GM23338 (cell line): Measurements from ENCODE around the gene POPDC2. TPM values are rescaled to one million over a fixed set of nuclear protein-coding genes. Genes with fewer than 3 reads are reported as not detected.

Experiments
- ATAC-seq: fragments of 200-7000 bp; cut with Tn5 transposase; 3 replicates; pipeline ENCODE4 v1.9.1; 2020
- DNase-seq: peaks from one replicate; pipeline ENCODE4 v3.0.0-alpha.2; 2015; ENCODE audit warnings: low spot score
- H2AFZ ChIP-seq: fragments of 200-600 bp; sonication (generic); 2 replicates; pipeline ENCODE4 v1.8.0; 2016; ENCODE audit warnings: antibody characterized with exemption, mild to moderate bottlenecking, moderate library complexity
- H3F3A ChIP-seq: fragments of 200-600 bp; sonication (generic); replicated peaks from 2 replicates; pipeline ENCODE4 v1.8.0; 2017; ENCODE audit warnings: antibody characterized with exemption, mixed run types, low read depth
- H3K27ac ChIP-seq: fragments of 200-600 bp; sonication (generic); 2 replicates; pipeline ENCODE4 v1.6.1; 2016; ENCODE audit warnings: low read depth
- H3K27me3 ChIP-seq: fragments of 200-600 bp; sonication (generic); 2 replicates; pipeline ENCODE4 v1.8.0; 2016; ENCODE audit warnings: mild to moderate bottlenecking, mixed run types, moderate library complexity; ENCODE audit not compliant: insufficient read depth
- H3K36me3 ChIP-seq: fragments of 200-600 bp; sonication (generic); 2 replicates; pipeline ENCODE4 v1.8.0; 2016; ENCODE audit warnings: mild to moderate bottlenecking; ENCODE audit not compliant: insufficient read depth
- H3K4me1 ChIP-seq: fragments of 200-600 bp; sonication (generic); 2 replicates; pipeline ENCODE4 v1.8.0; 2016; ENCODE audit warnings: mild to moderate bottlenecking, moderate library complexity; ENCODE audit not compliant: insufficient read depth
- H3K4me2 ChIP-seq: fragments of 200-600 bp; sonication (generic); 2 replicates; pipeline ENCODE4 v1.7.1; 2017; ENCODE audit warnings: mixed run types
- H3K4me3 ChIP-seq: fragments of 200-600 bp; sonication (generic); 2 replicates; pipeline ENCODE4 v1.6.1; 2016; ENCODE audit warnings: mixed run types
- H3K79me2 ChIP-seq: fragments of 200-600 bp; sonication (generic); replicated peaks from 2 replicates; pipeline ENCODE4 v1.8.0; 2017; ENCODE audit warnings: mild to moderate bottlenecking; ENCODE audit not compliant: insufficient read depth
- H3K9me2 ChIP-seq: fragments of 200-600 bp; sonication (generic); 2 replicates; pipeline ENCODE4 v1.8.0; 2017; ENCODE audit not compliant: insufficient read depth
- H4K20me1 ChIP-seq: fragments of 200-600 bp; sonication (generic); replicated peaks from 2 replicates; pipeline ENCODE4 v1.8.0; 2017; ENCODE audit warnings: mild to moderate bottlenecking; ENCODE audit not compliant: insufficient read depth
- H3K27ac Mint-ChIP-seq: 2 replicates; pipeline ENCODE4 v1.8.0; 2020; ENCODE audit warnings: inconsistent platforms, mild to moderate bottlenecking, moderate library complexity, mixed read lengths
- H3K27me3 Mint-ChIP-seq: 3 replicates; pipeline ENCODE4 v1.8.0; 2022; ENCODE audit warnings: low read depth, mild to moderate bottlenecking, moderate library complexity, mixed read lengths, inconsistent platforms; ENCODE audit not compliant: insufficient read depth, poor library complexity
- H3K36me3 Mint-ChIP-seq: 3 replicates; pipeline ENCODE4 v1.8.0; 2021; ENCODE audit warnings: low read depth, mild to moderate bottlenecking, inconsistent platforms, moderate library complexity, mixed read lengths
- H3K4me1 Mint-ChIP-seq: 3 replicates; pipeline ENCODE4 v1.8.0; 2020; ENCODE audit warnings: mild to moderate bottlenecking, inconsistent platforms, mixed read lengths
- H3K4me3 Mint-ChIP-seq: 3 replicates; pipeline ENCODE4 v1.8.0; 2021; ENCODE audit warnings: moderate library complexity, mild to moderate bottlenecking, inconsistent platforms, mixed read lengths
- H3K9me3 Mint-ChIP-seq: 3 replicates; pipeline ENCODE4 v1.8.0; 2020; ENCODE audit warnings: moderate library complexity, mild to moderate bottlenecking, inconsistent platforms, mixed read lengths
- CREB1 ChIP-seq: fragments of 250-450 bp; sonication (Bioruptor Pico); IDR thresholded peaks from 2 replicates; pipeline ENCODE4 v1.5.0; 2020; ENCODE audit warnings: low read depth, mild to moderate bottlenecking, moderate library complexity
- EZH2 ChIP-seq: fragments of 200-600 bp; sonication (generic); IDR thresholded peaks from one replicate; pipeline ENCODE4 v1.8.0; 2017; ENCODE audit warnings: antibody characterized with exemption, mild to moderate bottlenecking, low read depth; ENCODE audit not compliant: unreplicated experiment
- EZH2phosphoT487 ChIP-seq: fragments of 200-600 bp; sonication (generic); IDR thresholded peaks from one replicate; pipeline ENCODE4 v1.8.1; 2018; ENCODE audit warnings: antibody characterized with exemption; ENCODE audit not compliant: unreplicated experiment
- JUNB ChIP-seq: IDR thresholded peaks from one replicate; pipeline ENCODE4 v1.6.1; 2016; ENCODE audit warnings: antibody characterized with exemption; ENCODE audit not compliant: unreplicated experiment
- POLR2AphosphoS5 ChIP-seq: IDR thresholded peaks from 2 replicates; pipeline ENCODE4 v1.6.1; 2016; ENCODE audit warnings: antibody characterized with exemption, low read depth
- REST ChIP-seq: IDR thresholded peaks from one replicate; pipeline ENCODE4 v1.6.1; 2018; ENCODE audit warnings: antibody characterized with exemption; ENCODE audit not compliant: unreplicated experiment
- ZNF114 ChIP-seq: fragments of 250-450 bp; sonication (Bioruptor Pico); IDR thresholded peaks from 2 replicates; pipeline ENCODE4 v1.5.0; 2020; ENCODE audit warnings: mild to moderate bottlenecking, moderate library complexity
- ZNF331 ChIP-seq: fragments of 250-450 bp; sonication (Bioruptor Pico); IDR thresholded peaks from 2 replicates; pipeline ENCODE4 v1.5.0; 2020; ENCODE audit warnings: low read depth, mild to moderate bottlenecking, moderate library complexity
- ZNF462 ChIP-seq: fragments of 250-450 bp; sonication (Bioruptor Pico); IDR thresholded peaks from 2 replicates; pipeline ENCODE4 v1.5.0; 2020; ENCODE audit warnings: mild to moderate bottlenecking, moderate library complexity
- polyA plus RNA-seq: library from polyadenylated mRNA; unstranded; fragments of >200 nt; fragmentation: Nextera tagmentation; extraction: Ambion mirVana; gene quantifications from 2 replicates; pipeline ENCODE4 v1.2.1, GENCODE V29; 2016
- total RNA-seq: library from RNA; depleted of rRNA; stranded (reverse); fragments of >200 nt; shearing (Covaris generic); gene quantifications from 2 replicates; pipeline ENCODE4 v1.2.3, GENCODE V29; 2014
- TF ChIP-seq, protein P1 (sequence below): IDR thresholded peaks from 2 replicates; pipeline ENCODE4 v1.6.1; 2016; ENCODE audit warnings: antibody characterized with exemption

Gene POPDC2
- total and polyA plus RNA-seq, 2 experiments from 2014 or later: 0.36 TPM; not detected in 1

DNA sequence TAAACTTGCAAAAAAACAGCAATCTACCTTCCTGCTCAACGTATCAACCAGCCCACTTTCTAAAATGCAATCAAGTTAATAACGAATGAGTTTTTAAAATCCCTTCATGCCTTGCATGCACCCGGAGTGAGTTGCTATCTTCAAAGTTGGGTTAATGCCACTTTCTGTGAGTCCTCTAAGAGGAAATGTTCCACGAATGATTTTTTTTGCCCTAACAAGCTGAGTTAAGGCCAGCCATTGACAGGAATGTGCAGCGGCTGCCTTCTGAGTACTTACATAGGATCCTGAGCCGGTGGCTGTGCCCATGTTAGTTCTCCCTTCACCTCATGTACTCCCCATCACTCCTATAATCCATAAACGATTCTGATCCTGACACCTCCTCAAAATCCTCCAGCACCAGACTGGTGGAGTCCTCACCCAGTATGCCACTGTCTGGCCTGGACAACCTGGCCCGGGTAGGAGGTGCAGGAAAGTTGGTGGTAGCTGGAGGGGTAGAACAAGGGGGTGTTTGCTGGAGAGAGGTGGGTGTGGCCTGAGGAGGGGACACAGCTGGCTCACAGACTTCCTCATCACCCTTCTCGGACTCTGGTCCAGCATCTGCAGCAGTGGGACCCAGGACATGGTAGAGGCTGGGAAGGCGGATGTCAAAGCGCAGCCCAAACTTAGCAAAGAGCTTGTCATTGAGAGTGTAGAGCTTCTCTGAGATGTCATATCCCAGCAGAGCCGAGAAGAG is 12.4 kb downstream of the POPDC2 start:
- H3K9me2 ChIP-seq: peaks cover 6% of the 10 kb centered on the region; the same call in 1 of the 2 replicates
- DNase-seq: no peak
- no peak overlapping the region for H3K4me3 ChIP-seq
- H4K20me1 ChIP-seq: no peaks in the 10 kb centered on the region
- no peaks in the 10 kb centered on the region for H3F3A ChIP-seq
- no peak overlapping the region for H3K4me3 Mint-ChIP-seq
- 0 out of 3 replicates have a peak, but pooled peaks have one; percentile 26 for ATAC-seq
- no peaks in the 10 kb centered on the region for H3K27me3 ChIP-seq
- H2AFZ ChIP-seq: peak overlapping the region; percentile 82; the same call in 1 of the 2 replicates
- H3K4me2 ChIP-seq: peak overlapping the region; percentile 61
- no peak overlapping the region for H3K27ac ChIP-seq
- no peaks in the 10 kb centered on the region for H3K36me3 ChIP-seq
- no peaks in the 10 kb centered on the region for H3K36me3 Mint-ChIP-seq
- peaks cover 21% of the 10 kb centered on the region for H3K4me1 ChIP-seq
- TF ChIP-seq ZNF462: no peak
- TF ChIP-seq CREB1 (CRISPR knock-in tag): no peak
- TF ChIP-seq ZNF114 (CRISPR knock-in tag): no peak
- TF ChIP-seq EZH2phosphoT487: no peak
- no peak for TF ChIP-seq JUNB
- TF ChIP-seq REST: no peak
- no peak for TF ChIP-seq EZH2
- no peak for TF ChIP-seq ZNF331 (CRISPR knock-in tag)
- TF ChIP-seq, protein P1, sequence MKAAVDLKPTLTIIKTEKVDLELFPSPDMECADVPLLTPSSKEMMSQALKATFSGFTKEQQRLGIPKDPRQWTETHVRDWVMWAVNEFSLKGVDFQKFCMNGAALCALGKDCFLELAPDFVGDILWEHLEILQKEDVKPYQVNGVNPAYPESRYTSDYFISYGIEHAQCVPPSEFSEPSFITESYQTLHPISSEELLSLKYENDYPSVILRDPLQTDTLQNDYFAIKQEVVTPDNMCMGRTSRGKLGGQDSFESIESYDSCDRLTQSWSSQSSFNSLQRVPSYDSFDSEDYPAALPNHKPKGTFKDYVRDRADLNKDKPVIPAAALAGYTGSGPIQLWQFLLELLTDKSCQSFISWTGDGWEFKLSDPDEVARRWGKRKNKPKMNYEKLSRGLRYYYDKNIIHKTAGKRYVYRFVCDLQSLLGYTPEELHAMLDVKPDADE: no peak
- no peak for TF ChIP-seq POLR2AphosphoS5
- no peaks in the 10 kb centered on the region for H3K79me2 ChIP-seq
- H3K27me3 Mint-ChIP-seq: no peaks in the 10 kb centered on the region
- no peaks in the 10 kb centered on the region for H3K9me3 Mint-ChIP-seq
- H3K4me1 Mint-ChIP-seq: peaks cover 24% of the 10 kb centered on the region
- H3K27ac Mint-ChIP-seq: no peak overlapping the region; the same call in 1 of the 2 replicates
